ENCODE data around the gene COA8. TPM values are rescaled to one million over a fixed set of nuclear protein-coding genes. Genes with fewer than 3 reads are reported as not detected.

The COA8 gene
- total RNA-seq, 3 donors from 2014 or later (not counting 1 experiment from before 2014, with no cell fraction given): 22.2 to 32.0 (median 24.9) TPM

GRCh38 chr14:103546652-103547454 is 15.9 kb upstream of the COA8 start:
- no peaks in the 10 kb centered on the region for H3K9me3 ChIP-seq (ENCODE audit: control insufficient read depth, insufficient read depth, low read length)
- ATAC-seq: peak; percentile 66 to 95 (median 84)
- peaks cover 8% of the 10 kb centered on the region for H3K4me1 ChIP-seq (ENCODE audit: control insufficient read depth, insufficient read depth, low read length)
- Mint-ChIP-seq H3K9me3 (no peaks in the 10 kb centered on the region), H3K4me3 (no peak overlapping the region), H3K27ac (no peak overlapping the region), H3K36me3 (no peaks in the 10 kb centered on the region), H3K27me3 (ENCODE audit: low read depth in 2 of 2) (no peaks in the 10 kb centered on the region), H3K4me1 (peaks cover 0 to 6% of the 10 kb centered on the region in 2 donors)
- H3K36me3 ChIP-seq (ENCODE audit: control insufficient read depth, insufficient read depth, low read length): no peaks in the 10 kb centered on the region
- WGBS (ENCODE audit: insufficient coverage): 29% methylated on average over 21 of the region's 21 CpGs
- no peak overlapping the region for H3K4me3 ChIP-seq (ENCODE audit: low read length)
- H3K27me3 ChIP-seq (ENCODE audit: control insufficient read depth, insufficient read depth, low read length): no peaks in the 10 kb centered on the region
- peak; percentile 75 to 86 for DNase-seq
- peak; percentile 91 for TF ChIP-seq CTCF (IDR thresholded peaks at IDR 0.05)
- intact Hi-C loops (cut with micrococcal nuclease): loop anchor here (1.0 kb wide), 2 partner anchors 28 to 47 kb away; no protein-coding TSS in a partner anchor
- H3K27ac ChIP-seq (ENCODE audit: low read length): no peak overlapping the region

- Histone ChIP-seq H3K9me3 (ENCODE audit: control insufficient read depth, insufficient read depth, low read length) (no peaks in the 10 kb centered on the region), H3K27me3 (ENCODE audit: control insufficient read depth, insufficient read depth, low read length) (no peaks in the 10 kb centered on the region), H3K4me3 (ENCODE audit: low read length) (no peak overlapping the region), H3K4me1 (ENCODE audit: control insufficient read depth, insufficient read depth, low read length) (peaks cover 8% of the 10 kb centered on the region), H3K36me3 (ENCODE audit: control insufficient read depth, insufficient read depth, low read length) (no peaks in the 10 kb centered on the region), H3K27ac (ENCODE audit: low read length) (no peak overlapping the region)
- Mint-ChIP-seq H3K9me3 (no peaks in the 10 kb centered on the region), H3K4me3 (no peak overlapping the region), H3K27me3 (ENCODE audit: low read depth in 2 of 2) (no peaks in the 10 kb centered on the region), H3K27ac (no peak overlapping the region), H3K4me1 (peaks cover 0 to 7% of the 10 kb centered on the region in 2 donors), H3K36me3 (no peaks in the 10 kb centered on the region)
- TF ChIP-seq CTCF (IDR thresholded peaks at IDR 0.05): no peak
- WGBS (ENCODE audit: insufficient coverage): 91% methylated on average over 11 of the region's 11 CpGs
- intact Hi-C loops (cut with micrococcal nuclease): no loop called here
- DNase-seq: no peak
- ATAC-seq: no peak
These were observed 15.3 kb upstream of the COA8 start for GRCh38 chr14:103547455-103547940.

- Histone ChIP-seq H3K4me1 (ENCODE audit: control insufficient read depth, insufficient read depth, low read length) (peaks cover 8% of the 10 kb centered on the region), H3K27me3 (ENCODE audit: control insufficient read depth, insufficient read depth, low read length) (no peaks in the 10 kb centered on the region), H3K36me3 (ENCODE audit: control insufficient read depth, insufficient read depth, low read length) (no peaks in the 10 kb centered on the region), H3K4me3 (ENCODE audit: low read length) (no peak overlapping the region), H3K27ac (ENCODE audit: low read length) (no peak overlapping the region), H3K9me3 (ENCODE audit: control insufficient read depth, insufficient read depth, low read length) (no peaks in the 10 kb centered on the region)
- H3K4me3 Mint-ChIP-seq: no peak overlapping the region
- 91% methylated on average over 18 of the region's 18 CpGs for WGBS (ENCODE audit: insufficient coverage)
- H3K27ac Mint-ChIP-seq: no peak overlapping the region
- no peaks in the 10 kb centered on the region for H3K9me3 Mint-ChIP-seq
- no peaks in the 10 kb centered on the region for H3K27me3 Mint-ChIP-seq (ENCODE audit: low read depth in 2 of 2)
- no peak for DNase-seq
- intact Hi-C loops (cut with micrococcal nuclease): no loop called here
- ATAC-seq: no peak
- H3K4me1 Mint-ChIP-seq: peaks cover 0 to 7% of the 10 kb centered on the region in 2 donors
- no peaks in the 10 kb centered on the region for H3K36me3 Mint-ChIP-seq
- TF ChIP-seq CTCF (IDR thresholded peaks at IDR 0.05): no peak
These were observed 14.8 kb upstream of the COA8 start for GRCh38 chr14:103547941-103548462.
